GM23338 (cell line): ENCODE data around the gene PNPLA2.

Experiments used
- CREB1 ChIP-seq: fragments of 250-450 bp; sonication (Bioruptor Pico); IDR thresholded peaks from 2 replicates; pipeline ENCODE4 v1.5.0; 2020; ENCODE audit warnings: low read depth, mild to moderate bottlenecking, moderate library complexity
- EZH2 ChIP-seq: fragments of 200-600 bp; sonication (generic); IDR thresholded peaks from one replicate; pipeline ENCODE4 v1.8.0; 2017; ENCODE audit warnings: antibody characterized with exemption, mild to moderate bottlenecking, low read depth; ENCODE audit not compliant: unreplicated experiment
- EZH2phosphoT487 ChIP-seq: fragments of 200-600 bp; sonication (generic); IDR thresholded peaks from one replicate; pipeline ENCODE4 v1.8.1; 2018; ENCODE audit warnings: antibody characterized with exemption; ENCODE audit not compliant: unreplicated experiment
- JUNB ChIP-seq: IDR thresholded peaks from one replicate; pipeline ENCODE4 v1.6.1; 2016; ENCODE audit warnings: antibody characterized with exemption; ENCODE audit not compliant: unreplicated experiment
- POLR2AphosphoS5 ChIP-seq: IDR thresholded peaks from 2 replicates; pipeline ENCODE4 v1.6.1; 2016; ENCODE audit warnings: antibody characterized with exemption, low read depth
- STAT1 ChIP-seq: IDR thresholded peaks from one replicate; pipeline ENCODE4 v1.6.1; 2016; ENCODE audit warnings: antibody characterized with exemption; ENCODE audit not compliant: unreplicated experiment
- ZNF114 ChIP-seq: fragments of 250-450 bp; sonication (Bioruptor Pico); IDR thresholded peaks from 2 replicates; pipeline ENCODE4 v1.5.0; 2020; ENCODE audit warnings: mild to moderate bottlenecking, moderate library complexity
- ZNF331 ChIP-seq: fragments of 250-450 bp; sonication (Bioruptor Pico); IDR thresholded peaks from 2 replicates; pipeline ENCODE4 v1.5.0; 2020; ENCODE audit warnings: low read depth, mild to moderate bottlenecking, moderate library complexity
- TF ChIP-seq, protein P1 (sequence below), 2 experiments: fragments of 200-600 bp in 1 of 2; sonication (generic) in 1 of 2; conservative IDR thresholded peaks; 2 replicates each; pipeline versions ENCODE4 v1.5.1 to v1.6.1; 2016 to 2017; ENCODE audit warnings: antibody characterized with exemption in 2 of 2, low read depth in 2 of 2, mild to moderate bottlenecking in 2 of 2, moderate library complexity in 1 of 2
- TF ChIP-seq, protein P2 (sequence below): IDR thresholded peaks from one replicate; pipeline ENCODE4 v1.6.1; 2018; ENCODE audit warnings: antibody characterized with exemption; ENCODE audit not compliant: unreplicated experiment
- TF ChIP-seq, protein P3 (sequence below): fragments of 250-450 bp; sonication (Bioruptor Pico); IDR thresholded peaks from 2 replicates; pipeline ENCODE4 v1.5.0; 2020; ENCODE audit warnings: mild to moderate bottlenecking, moderate library complexity
- TF ChIP-seq, protein P4 (sequence below): IDR thresholded peaks from 2 replicates; pipeline ENCODE4 v1.6.1; 2016; ENCODE audit warnings: antibody characterized with exemption

DNA sequence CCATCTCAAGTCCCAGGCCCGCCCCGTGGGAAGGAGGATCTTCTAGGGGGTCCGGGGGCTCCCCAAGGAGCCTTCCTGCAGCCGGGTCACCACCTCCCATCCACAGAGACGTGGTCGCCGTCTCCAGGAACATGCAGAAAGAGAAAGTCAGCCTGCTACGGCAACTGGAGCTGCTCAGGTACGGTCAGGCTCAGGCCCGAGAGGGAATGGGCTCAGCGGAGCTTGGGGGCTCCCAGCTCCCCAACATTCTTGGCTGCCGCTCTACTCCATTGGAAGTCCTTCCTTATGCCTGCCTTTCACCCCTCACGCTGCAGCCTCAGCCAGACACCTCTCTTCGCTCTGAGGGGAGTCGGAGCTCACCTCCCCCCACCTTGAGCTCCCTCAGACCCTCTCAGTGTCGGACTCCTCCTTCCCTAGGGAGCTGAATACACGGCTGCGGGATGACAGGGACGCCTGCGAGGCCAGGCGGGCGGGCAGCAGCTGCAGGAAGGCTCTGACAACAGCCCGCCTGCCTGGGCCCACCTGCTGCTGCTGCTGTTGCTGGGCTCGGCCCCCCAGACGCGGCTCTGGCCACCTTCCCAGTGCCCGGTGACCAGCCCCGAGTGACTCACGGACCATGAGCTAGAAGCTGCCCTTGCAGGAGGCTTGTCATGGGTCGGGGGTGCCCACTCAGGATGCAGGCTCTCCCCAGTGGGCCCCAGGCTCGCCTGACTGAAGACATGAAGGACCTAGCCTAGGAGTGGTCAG lies 12.6 kb downstream of the PNPLA2 start:
- TF ChIP-seq EZH2 (no peak), CREB1 (CRISPR knock-in tag) (no peak), POLR2AphosphoS5 (no peak), ZNF114 (no peak), EZH2phosphoT487 (no peak), STAT1 (no peak), ZNF331 (CRISPR knock-in tag) (no peak), JUNB (no peak)
- TF ChIP-seq, protein P1, sequence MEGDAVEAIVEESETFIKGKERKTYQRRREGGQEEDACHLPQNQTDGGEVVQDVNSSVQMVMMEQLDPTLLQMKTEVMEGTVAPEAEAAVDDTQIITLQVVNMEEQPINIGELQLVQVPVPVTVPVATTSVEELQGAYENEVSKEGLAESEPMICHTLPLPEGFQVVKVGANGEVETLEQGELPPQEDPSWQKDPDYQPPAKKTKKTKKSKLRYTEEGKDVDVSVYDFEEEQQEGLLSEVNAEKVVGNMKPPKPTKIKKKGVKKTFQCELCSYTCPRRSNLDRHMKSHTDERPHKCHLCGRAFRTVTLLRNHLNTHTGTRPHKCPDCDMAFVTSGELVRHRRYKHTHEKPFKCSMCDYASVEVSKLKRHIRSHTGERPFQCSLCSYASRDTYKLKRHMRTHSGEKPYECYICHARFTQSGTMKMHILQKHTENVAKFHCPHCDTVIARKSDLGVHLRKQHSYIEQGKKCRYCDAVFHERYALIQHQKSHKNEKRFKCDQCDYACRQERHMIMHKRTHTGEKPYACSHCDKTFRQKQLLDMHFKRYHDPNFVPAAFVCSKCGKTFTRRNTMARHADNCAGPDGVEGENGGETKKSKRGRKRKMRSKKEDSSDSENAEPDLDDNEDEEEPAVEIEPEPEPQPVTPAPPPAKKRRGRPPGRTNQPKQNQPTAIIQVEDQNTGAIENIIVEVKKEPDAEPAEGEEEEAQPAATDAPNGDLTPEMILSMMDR (conservative IDR thresholded peaks at IDR 0.05; ENCODE audit: low read depth in 2 of 2) = no peak
- TF ChIP-seq, protein P2, sequence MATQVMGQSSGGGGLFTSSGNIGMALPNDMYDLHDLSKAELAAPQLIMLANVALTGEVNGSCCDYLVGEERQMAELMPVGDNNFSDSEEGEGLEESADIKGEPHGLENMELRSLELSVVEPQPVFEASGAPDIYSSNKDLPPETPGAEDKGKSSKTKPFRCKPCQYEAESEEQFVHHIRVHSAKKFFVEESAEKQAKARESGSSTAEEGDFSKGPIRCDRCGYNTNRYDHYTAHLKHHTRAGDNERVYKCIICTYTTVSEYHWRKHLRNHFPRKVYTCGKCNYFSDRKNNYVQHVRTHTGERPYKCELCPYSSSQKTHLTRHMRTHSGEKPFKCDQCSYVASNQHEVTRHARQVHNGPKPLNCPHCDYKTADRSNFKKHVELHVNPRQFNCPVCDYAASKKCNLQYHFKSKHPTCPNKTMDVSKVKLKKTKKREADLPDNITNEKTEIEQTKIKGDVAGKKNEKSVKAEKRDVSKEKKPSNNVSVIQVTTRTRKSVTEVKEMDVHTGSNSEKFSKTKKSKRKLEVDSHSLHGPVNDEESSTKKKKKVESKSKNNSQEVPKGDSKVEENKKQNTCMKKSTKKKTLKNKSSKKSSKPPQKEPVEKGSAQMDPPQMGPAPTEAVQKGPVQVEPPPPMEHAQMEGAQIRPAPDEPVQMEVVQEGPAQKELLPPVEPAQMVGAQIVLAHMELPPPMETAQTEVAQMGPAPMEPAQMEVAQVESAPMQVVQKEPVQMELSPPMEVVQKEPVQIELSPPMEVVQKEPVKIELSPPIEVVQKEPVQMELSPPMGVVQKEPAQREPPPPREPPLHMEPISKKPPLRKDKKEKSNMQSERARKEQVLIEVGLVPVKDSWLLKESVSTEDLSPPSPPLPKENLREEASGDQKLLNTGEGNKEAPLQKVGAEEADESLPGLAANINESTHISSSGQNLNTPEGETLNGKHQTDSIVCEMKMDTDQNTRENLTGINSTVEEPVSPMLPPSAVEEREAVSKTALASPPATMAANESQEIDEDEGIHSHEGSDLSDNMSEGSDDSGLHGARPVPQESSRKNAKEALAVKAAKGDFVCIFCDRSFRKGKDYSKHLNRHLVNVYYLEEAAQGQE = no peak
- TF ChIP-seq, protein P3, sequence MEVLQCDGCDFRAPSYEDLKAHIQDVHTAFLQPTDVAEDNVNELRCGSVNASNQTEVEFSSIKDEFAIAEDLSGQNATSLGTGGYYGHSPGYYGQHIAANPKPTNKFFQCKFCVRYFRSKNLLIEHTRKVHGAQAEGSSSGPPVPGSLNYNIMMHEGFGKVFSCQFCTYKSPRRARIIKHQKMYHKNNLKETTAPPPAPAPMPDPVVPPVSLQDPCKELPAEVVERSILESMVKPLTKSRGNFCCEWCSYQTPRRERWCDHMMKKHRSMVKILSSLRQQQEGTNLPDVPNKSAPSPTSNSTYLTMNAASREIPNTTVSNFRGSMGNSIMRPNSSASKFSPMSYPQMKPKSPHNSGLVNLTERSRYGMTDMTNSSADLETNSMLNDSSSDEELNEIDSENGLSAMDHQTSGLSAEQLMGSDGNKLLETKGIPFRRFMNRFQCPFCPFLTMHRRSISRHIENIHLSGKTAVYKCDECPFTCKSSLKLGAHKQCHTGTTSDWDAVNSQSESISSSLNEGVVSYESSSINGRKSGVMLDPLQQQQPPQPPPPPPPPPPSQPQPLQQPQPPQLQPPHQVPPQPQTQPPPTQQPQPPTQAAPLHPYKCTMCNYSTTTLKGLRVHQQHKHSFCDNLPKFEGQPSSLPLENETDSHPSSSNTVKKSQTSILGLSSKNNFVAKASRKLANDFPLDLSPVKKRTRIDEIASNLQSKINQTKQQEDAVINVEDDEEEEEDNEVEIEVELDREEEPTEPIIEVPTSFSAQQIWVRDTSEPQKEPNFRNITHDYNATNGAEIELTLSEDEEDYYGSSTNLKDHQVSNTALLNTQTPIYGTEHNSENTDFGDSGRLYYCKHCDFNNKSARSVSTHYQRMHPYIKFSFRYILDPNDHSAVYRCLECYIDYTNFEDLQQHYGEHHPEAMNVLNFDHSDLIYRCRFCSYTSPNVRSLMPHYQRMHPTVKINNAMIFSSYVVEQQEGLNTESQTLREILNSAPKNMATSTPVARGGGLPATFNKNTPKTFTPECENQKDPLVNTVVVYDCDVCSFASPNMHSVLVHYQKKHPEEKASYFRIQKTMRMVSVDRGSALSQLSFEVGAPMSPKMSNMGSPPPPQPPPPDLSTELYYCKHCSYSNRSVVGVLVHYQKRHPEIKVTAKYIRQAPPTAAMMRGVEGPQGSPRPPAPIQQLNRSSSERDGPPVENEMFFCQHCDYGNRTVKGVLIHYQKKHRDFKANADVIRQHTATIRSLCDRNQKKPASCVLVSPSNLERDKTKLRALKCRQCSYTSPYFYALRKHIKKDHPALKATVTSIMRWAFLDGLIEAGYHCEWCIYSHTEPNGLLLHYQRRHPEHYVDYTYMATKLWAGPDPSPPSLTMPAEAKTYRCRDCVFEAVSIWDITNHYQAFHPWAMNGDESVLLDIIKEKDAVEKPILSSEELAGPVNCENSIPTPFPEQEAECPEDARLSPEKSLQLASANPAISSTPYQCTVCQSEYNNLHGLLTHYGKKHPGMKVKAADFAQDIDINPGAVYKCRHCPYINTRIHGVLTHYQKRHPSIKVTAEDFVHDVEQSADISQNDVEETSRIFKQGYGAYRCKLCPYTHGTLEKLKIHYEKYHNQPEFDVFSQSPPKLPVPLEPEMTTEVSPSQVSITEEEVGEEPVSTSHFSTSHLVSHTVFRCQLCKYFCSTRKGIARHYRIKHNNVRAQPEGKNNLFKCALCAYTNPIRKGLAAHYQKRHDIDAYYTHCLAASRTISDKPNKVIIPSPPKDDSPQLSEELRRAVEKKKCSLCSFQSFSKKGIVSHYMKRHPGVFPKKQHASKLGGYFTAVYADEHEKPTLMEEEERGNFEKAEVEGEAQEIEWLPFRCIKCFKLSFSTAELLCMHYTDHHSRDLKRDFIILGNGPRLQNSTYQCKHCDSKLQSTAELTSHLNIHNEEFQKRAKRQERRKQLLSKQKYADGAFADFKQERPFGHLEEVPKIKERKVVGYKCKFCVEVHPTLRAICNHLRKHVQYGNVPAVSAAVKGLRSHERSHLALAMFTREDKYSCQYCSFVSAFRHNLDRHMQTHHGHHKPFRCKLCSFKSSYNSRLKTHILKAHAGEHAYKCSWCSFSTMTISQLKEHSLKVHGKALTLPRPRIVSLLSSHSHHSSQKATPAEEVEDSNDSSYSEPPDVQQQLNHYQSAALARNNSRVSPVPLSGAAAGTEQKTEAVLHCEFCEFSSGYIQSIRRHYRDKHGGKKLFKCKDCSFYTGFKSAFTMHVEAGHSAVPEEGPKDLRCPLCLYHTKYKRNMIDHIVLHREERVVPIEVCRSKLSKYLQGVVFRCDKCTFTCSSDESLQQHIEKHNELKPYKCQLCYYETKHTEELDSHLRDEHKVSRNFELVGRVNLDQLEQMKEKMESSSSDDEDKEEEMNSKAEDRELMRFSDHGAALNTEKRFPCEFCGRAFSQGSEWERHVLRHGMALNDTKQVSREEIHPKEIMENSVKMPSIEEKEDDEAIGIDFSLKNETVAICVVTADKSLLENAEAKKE (CRISPR knock-in tag) = no peak
- TF ChIP-seq, protein P4, sequence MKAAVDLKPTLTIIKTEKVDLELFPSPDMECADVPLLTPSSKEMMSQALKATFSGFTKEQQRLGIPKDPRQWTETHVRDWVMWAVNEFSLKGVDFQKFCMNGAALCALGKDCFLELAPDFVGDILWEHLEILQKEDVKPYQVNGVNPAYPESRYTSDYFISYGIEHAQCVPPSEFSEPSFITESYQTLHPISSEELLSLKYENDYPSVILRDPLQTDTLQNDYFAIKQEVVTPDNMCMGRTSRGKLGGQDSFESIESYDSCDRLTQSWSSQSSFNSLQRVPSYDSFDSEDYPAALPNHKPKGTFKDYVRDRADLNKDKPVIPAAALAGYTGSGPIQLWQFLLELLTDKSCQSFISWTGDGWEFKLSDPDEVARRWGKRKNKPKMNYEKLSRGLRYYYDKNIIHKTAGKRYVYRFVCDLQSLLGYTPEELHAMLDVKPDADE = no peak
